Activated CD4-positive, alpha-beta memory T cell treated with anti-CD3 and anti-CD28 coated beads, Interleukin-2, amount 10 ng/mL, durations not matched to agents 7 days and 5 days (primary cell): ENCODE data around the gene IGFL4. TPM values are rescaled to one million over a fixed set of nuclear protein-coding genes. Genes with fewer than 3 reads are reported as not detected.

Experiments used
- CTCF ChIA-PET: fragments of 350-600 bp; sonication (Branson Sonifier 250); formaldehyde crosslinking; loops from one replicate; lab custom pipeline; 2021; ENCODE audit warnings: antibody characterized with exemption, inconsistent platforms; lab: Charles Lee
- POLR2A ChIA-PET: fragments of 350-600 bp; sonication (Branson Sonifier 250); formaldehyde crosslinking; loops from one replicate; lab custom pipeline; 2021; ENCODE audit warnings: antibody characterized with exemption; lab: Charles Lee
- DNase-seq: peaks from one replicate; pipeline ENCODE4 v3.0.0-alpha.2; 2020
- H3K27ac Mint-ChIP-seq: one replicate; pipeline ENCODE4 v1.8.0; 2021; ENCODE audit warnings: mild to moderate bottlenecking, mixed read lengths
- H3K27me3 Mint-ChIP-seq: one replicate; pipeline ENCODE4 v1.8.0; 2021; ENCODE audit warnings: mixed read lengths
- H3K36me3 Mint-ChIP-seq: one replicate; pipeline ENCODE4 v1.8.0; 2021; ENCODE audit warnings: low read depth, mixed read lengths
- H3K4me1 Mint-ChIP-seq: one replicate; pipeline ENCODE4 v1.8.0; 2021; ENCODE audit warnings: mixed read lengths
- H3K4me3 Mint-ChIP-seq: one replicate; pipeline ENCODE4 v1.8.0; 2021; ENCODE audit warnings: mild to moderate bottlenecking, mixed read lengths
- H3K9me3 Mint-ChIP-seq: one replicate; pipeline ENCODE4 v1.8.0; 2021; ENCODE audit warnings: mixed read lengths
- total RNA-seq, 2 experiments: library from RNA; stranded (reverse); gene quantifications; one replicate each; pipeline ENCODE4 v1.2.3, GENCODE V29; 2021

Gene IGFL4
- total RNA-seq, 2 experiments from 2014 or later: not detected

DNA sequence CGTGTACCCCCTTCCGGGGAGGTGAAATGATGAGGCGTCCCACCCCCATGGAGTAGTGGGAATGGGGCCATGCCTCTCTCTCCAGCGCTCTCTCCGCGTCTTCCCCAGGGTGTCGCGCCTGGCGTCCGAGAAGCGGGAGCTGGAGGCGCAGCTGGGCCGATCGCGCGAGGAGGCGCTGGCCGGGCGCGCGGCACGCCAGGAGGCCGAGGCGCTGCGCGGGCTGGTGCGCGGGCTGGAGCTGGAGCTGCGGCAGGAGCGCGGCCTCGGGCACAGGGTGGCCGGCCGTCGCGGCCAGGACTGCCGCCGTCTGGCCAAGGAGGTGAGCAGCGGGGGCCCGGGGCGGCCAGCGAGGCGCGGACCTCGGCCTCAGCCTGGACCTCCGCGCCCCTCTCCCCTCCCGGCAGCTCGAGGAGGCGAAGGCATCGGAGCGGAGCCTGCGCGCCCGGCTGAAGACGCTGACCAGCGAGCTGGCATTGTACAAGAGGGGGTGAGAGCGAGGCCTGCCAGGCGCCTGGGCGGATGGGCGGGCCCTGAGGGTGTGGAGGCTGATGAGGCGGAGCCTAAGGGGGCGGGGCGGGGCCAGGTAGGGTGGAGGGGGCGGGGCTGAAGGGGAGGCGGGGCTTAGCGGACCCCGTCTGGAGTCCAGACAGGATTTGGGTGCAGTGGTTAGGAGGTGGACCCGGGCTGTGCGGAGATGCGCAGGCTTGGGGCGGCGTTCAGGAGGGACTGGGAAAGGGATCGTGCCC, 25.7 kb downstream of the IGFL4 start:
- Mint-ChIP-seq H3K27ac (no peak overlapping the region), H3K9me3 (no peaks in the 10 kb centered on the region), H3K4me3 (peak overlapping the region; percentile 72), H3K36me3 (no peaks in the 10 kb centered on the region), H3K4me1 (peaks cover 18% of the 10 kb centered on the region), H3K27me3 (peaks cover 13% of the 10 kb centered on the region)
- ChIA-PET POLR2A (interaction anchor here (0.6 kb wide), 1 partner anchor 124 kb away, joined by 4 read pairs; no protein-coding TSS in a partner anchor), CTCF (interaction anchor here (1.0 kb wide), 1 partner anchor 129 kb away, joined by 4 read pairs; the partner anchor contains the start of gene IRF2BP1)
- peak; percentile 74 for DNase-seq

DNA sequence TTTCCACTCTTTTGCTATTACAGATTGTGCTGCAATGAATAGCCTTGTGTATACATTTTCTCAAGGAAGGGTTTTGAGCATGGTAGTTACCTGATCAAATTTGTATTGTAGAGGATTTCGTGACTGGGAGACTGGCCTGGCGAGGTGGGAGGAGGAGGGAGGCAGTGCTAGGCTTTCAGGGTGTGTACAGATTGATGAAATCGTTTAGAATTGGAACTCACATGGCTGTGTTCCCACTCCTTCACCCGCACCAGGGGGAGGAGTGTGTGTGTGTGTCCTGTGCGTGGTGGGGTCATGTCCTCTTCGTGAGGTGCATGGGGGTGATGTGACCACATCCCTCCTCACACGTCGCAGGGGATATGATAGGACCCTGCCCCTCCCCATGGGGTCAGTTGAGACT, 26.3 kb downstream of the IGFL4 start:
- no peaks in the 10 kb centered on the region for H3K9me3 Mint-ChIP-seq
- H3K36me3 Mint-ChIP-seq: no peaks in the 10 kb centered on the region
- H3K4me1 Mint-ChIP-seq: peaks cover 19% of the 10 kb centered on the region
- peaks cover 13% of the 10 kb centered on the region for H3K27me3 Mint-ChIP-seq
- POLR2A ChIA-PET: interaction anchor here (0.6 kb wide), 1 partner anchor 123 kb away, joined by 4 read pairs; no protein-coding TSS in a partner anchor
- H3K4me3 Mint-ChIP-seq: peak overlapping the region; percentile 24
- no peak for DNase-seq
- CTCF ChIA-PET: no interaction called here
- no peak overlapping the region for H3K27ac Mint-ChIP-seq

DNA sequence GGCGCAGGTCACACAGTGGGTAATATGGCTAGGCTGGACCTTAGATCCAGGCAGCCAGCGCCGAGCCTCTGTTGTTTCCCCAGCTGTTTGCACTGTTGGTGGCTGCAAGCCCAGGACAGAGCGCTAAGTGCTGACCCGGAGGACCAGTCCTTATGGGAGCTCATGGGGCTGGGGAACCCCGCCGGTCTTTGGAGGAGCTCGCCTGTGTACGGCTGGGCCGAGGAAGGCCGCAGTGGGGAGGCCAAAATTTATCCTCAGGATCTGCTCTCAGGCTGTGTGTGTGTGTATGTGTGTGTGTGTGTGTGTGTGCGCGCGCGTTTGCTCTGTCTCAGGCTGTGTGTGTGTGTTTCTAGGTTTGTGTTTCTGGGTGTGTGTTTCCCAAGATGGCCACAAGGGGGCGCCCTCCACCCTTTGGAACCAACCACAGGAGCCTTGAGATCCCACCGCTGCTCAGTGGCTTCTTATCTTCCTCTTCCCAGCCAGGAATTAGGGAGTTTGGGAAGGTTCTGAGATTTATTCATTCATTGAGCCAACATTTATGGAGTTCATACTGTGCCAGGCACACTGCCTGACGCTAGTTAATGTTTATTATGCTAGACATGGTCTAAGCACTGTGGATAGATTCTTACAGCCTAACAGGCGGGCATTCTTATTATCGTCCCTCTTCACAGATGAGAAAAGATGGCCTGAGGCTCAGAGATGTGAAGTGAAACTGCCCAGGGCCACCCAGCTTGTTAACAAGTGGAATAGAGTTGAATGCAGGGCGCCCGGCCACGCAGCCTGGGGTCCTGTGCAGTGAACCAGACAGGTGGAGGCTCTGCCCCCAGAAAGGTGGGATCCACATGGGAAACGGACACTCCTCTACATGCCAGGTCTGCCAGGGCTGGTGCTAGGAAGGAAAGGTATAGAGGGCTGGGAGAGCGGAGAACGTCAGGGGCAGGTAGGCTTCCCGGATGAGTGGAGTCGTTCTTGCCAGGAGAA, 31.0 kb downstream of the IGFL4 start:
- H3K36me3 Mint-ChIP-seq: no peaks in the 10 kb centered on the region
- ChIA-PET POLR2A (interaction anchor here (1.0 kb wide), 1 partner anchor 10 kb away, joined by 3 read pairs; no protein-coding TSS in a partner anchor), CTCF (interaction anchor here (0.7 to 1.8 kb wide), 6 partner anchors 14 to 255 kb away, joined by 3 to 7 read pairs (median 4); partner anchors contain the start of genes CCDC61, MYPOP and SIX5)
- no peak overlapping the region for H3K27ac Mint-ChIP-seq
- H3K4me1 Mint-ChIP-seq: peaks cover 7% of the 10 kb centered on the region
- H3K9me3 Mint-ChIP-seq: no peaks in the 10 kb centered on the region
- H3K27me3 Mint-ChIP-seq: peaks cover 6% of the 10 kb centered on the region
- DNase-seq: peak; percentile 73
- no peak overlapping the region for H3K4me3 Mint-ChIP-seq

DNA sequence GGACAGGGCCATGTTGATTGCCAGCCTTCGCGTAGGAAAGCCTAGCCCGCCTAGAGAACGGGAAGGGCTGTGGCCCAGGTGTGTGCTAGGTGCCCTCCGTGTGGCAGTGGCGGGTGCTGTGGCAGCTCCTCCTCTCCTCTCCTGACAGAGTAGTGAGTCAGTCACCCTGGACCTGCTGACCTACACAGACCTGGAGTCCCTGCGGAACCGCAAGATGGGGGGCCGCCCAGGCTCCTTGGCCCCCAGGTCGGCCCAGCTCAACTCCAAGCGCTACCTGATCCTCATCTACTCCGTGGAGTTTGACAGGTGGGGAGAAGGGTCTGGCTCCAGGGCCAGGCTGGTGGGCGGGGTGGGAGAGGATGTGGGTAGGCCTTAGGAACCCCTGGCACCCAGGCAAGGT, 34.4 kb downstream of the IGFL4 start:
- Mint-ChIP-seq H3K4me1 (peaks cover 4% of the 10 kb centered on the region), H3K9me3 (no peaks in the 10 kb centered on the region), H3K4me3 (no peak overlapping the region), H3K27ac (no peak overlapping the region), H3K27me3 (no peaks in the 10 kb centered on the region), H3K36me3 (peaks cover 3% of the 10 kb centered on the region)
- ChIA-PET POLR2A (no interaction called here), CTCF (interaction anchor here (0.5 to 1.6 kb wide), 2 partner anchors 11 to 23 kb away, joined by 4 to 5 read pairs; partner anchors contain the start of gene CCDC61)
- no peak for DNase-seq

DNA sequence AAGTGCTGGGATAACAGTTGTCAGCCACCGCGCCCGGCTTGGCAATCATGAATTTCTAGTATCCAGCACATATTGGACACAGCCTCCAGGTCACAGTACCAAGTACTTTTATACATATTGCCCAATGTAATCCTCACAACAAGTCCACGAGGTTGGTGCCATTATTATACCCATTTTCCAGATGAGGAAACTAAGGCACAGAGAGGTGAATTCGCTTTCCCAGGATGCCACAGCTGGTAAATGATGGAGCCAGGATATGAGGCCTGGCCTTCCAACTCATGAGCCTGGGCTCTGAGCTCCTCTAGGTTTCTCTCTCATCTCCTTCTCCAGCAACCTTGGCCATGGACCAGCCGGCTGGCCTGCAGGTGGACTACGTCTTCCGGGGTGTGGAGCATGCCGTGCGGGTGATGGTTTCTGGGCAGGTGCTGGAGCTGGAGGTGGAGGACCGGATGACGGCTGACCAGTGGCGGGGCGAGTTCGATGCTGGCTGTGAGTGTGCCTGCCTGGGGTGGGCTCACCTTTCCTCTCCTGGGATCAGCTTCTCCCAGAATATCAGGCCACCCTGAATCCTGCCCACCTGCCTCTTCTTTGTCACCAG, 38.0 kb downstream of the IGFL4 start:
- Mint-ChIP-seq H3K4me1 (peaks cover 31% of the 10 kb centered on the region), H3K27me3 (peaks cover 7% of the 10 kb centered on the region), H3K27ac (no peak overlapping the region), H3K36me3 (peaks cover 5% of the 10 kb centered on the region), H3K4me3 (no peak overlapping the region), H3K9me3 (no peaks in the 10 kb centered on the region)
- ChIA-PET CTCF (no interaction called here), POLR2A (no interaction called here)
- DNase-seq: no peak

DNA sequence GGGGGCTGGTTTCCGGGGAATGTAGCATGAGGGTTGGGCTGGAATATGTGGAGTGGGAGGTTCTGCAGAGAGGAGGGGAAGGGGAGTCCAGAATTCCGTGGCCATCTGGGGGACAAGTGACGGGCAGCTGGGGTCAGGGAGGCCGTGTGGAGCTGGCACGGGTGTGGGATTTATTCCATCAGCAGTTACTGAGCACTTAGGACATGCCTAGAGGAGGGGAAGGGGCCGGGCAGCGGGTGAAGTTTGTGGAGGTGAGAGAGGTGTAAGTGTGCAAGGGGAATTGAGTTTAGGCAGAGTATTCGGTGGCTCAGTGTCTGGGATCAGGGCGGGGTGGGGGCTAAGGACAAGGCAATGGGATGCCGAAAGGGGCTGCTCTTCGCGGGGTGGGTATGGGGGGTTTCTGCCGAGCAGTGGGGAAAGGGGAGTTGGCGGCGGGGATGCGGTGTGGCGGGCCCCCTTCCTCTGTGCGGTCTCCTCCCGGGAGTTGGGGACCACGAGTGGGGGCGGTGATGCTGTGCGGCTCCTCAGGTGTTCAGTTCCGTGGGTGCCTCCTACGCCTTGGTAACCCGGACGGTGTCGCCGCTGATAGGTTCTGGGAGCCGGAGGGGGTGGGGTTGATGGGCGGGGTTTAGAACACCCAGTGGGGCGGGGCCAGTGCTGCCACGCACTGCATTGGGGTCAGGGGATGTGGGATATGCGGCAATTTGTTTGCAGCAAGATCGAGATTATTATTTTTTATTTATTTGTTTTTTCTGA, 40.1 kb downstream of the IGFL4 start:
- Mint-ChIP-seq H3K4me1 (peaks cover 31% of the 10 kb centered on the region), H3K27me3 (peaks cover 7% of the 10 kb centered on the region), H3K27ac (no peak overlapping the region), H3K4me3 (peak overlapping the region; percentile 69), H3K36me3 (peaks cover 16% of the 10 kb centered on the region), H3K9me3 (no peaks in the 10 kb centered on the region)
- CTCF ChIA-PET: no interaction called here
- POLR2A ChIA-PET: no interaction called here
- peak; percentile 80 for DNase-seq

DNA sequence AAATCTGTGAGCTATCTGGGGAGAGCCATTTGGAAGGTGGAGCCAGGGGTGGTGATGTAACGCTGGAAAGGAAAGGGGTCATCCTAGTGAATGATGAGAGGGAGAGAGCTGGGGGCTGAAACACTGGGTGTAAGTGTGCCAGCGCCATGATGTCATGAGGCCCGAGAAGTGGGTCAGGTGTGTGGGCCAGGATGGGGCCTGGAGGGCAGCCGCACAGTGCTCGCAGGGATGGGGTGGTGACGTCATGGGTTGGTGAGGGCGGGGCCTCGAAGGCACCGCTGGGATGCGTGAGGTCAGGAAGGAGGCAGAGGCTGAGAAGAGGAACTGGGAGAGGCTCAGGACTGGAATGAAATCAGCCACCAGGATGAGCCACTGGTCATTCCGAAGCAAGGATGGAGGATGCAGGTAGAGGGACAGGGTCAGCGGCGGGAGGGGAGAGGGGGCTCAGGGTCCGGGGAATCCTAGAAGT, 41.1 kb downstream of the IGFL4 start:
- Mint-ChIP-seq H3K36me3 (peaks cover 16% of the 10 kb centered on the region), H3K27me3 (peaks cover 7% of the 10 kb centered on the region), H3K4me1 (peaks cover 31% of the 10 kb centered on the region), H3K27ac (no peak overlapping the region), H3K4me3 (peak overlapping the region; percentile 19), H3K9me3 (no peaks in the 10 kb centered on the region)
- POLR2A ChIA-PET: no interaction called here
- DNase-seq: no peak
- CTCF ChIA-PET: no interaction called here

DNA sequence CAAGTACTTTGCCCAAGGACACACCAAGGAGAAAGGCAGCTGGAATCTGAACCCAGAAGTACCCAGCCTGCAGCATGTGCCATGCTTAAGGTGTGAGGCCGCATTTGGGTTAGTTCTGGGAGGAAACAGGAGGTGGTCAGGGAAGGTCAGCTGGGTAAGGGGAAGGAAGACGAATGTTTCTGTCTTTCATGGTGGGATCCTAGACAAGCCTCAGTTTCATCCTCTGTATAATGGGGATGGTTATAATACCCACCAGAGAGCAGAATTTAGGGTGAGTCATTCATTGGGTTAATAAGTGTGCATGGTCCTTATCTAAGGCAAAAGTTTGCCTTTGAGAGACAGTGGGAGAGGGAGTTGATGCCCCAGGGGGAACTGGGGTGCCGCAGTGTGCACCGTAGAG, 42.0 kb downstream of the IGFL4 start:
- Mint-ChIP-seq H3K27ac (no peak overlapping the region), H3K27me3 (peaks cover 7% of the 10 kb centered on the region), H3K4me1 (peaks cover 32% of the 10 kb centered on the region), H3K4me3 (no peak overlapping the region), H3K9me3 (no peaks in the 10 kb centered on the region), H3K36me3 (peaks cover 16% of the 10 kb centered on the region)
- ChIA-PET POLR2A (interaction anchor here (1.7 kb wide), 1 partner anchor 106 kb away, joined by 3 read pairs; no protein-coding TSS in a partner anchor), CTCF (no interaction called here)
- DNase-seq: no peak

DNA sequence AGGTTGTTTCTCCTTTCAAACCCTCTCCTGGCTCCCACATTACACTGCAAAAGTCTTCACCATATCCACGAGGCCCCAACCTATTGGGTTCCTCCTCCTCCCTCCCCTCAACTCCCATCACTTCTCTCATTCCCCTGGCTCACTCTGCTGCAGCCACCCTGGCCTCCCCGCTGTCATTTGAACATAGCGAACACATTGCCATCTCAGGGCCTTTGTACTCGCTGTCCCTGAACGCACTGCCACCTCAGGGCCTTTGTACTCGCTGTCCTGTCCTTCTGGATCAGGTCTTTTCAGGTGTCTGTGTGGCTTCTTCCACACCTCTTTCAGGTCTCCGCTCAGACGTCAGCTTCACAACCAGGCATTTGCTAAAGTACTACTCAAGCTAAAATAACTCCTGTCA, 43.9 kb downstream of the IGFL4 start:
- Mint-ChIP-seq H3K27ac (no peak overlapping the region), H3K27me3 (peaks cover 7% of the 10 kb centered on the region), H3K36me3 (peaks cover 14% of the 10 kb centered on the region), H3K4me1 (peaks cover 33% of the 10 kb centered on the region), H3K9me3 (no peaks in the 10 kb centered on the region), H3K4me3 (peak overlapping the region; percentile 29)
- DNase-seq: no peak
- ChIA-PET POLR2A (interaction anchor here (1.0 to 1.7 kb wide), 2 partner anchors 80 to 104 kb away, joined by 3 to 4 read pairs; no protein-coding TSS in a partner anchor), CTCF (interaction anchor here (1.5 to 2.0 kb wide), 2 partner anchors 13 to 20 kb away, joined by 4 to 7 read pairs; no protein-coding TSS in a partner anchor)

DNA sequence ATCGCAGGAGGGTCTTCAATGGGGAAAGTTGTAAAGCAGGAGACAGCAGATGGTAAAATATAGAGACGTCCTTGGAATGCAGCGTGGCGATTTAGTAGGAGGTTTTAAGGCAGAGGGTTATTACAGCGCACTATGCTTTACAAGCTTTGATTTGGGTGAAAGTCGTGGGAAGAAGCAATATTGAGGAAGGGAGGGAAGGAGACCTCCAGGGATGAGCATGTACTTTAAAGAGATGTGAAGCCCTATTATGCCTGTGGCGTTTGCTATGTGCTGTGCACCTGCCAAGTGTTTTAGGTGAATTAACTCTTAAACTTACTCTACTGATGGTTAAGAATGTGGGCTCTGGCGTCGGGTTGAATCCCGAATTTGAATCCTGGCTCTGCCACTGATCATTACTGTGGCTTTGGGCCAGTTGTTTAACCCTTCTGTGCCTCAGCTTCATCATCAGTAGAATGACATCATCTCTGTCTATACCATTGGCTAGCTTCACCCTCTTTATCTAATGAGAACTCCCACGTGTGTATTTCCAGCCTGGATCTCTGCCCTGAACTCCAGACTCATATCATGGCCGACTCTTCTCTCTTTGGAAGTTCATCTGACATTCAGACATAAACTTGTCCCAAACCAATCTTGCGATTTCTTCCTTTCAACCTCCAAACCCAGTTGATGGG, 45.0 kb downstream of the IGFL4 start:
- CTCF ChIA-PET: interaction anchor here (0.6 to 2.4 kb wide), 12 partner anchors 10 to 198 kb away, joined by 3 to 9 read pairs (median 4); partner anchors contain the start of genes IRF2BP1 and MYPOP
- Mint-ChIP-seq H3K36me3 (peaks cover 11% of the 10 kb centered on the region), H3K27ac (no peak overlapping the region), H3K9me3 (no peaks in the 10 kb centered on the region), H3K4me1 (peaks cover 26% of the 10 kb centered on the region), H3K27me3 (peaks cover 7% of the 10 kb centered on the region), H3K4me3 (no peak overlapping the region)
- DNase-seq: no peak
- POLR2A ChIA-PET: interaction anchor here (0.7 to 2.0 kb wide), 7 partner anchors 11 to 303 kb away, joined by 3 to 16 read pairs (median 4); partner anchors contain the start of genes IRF2BP1, MYPOP, QPCTL and SYMPK
